HepG2 (cell line): Measurements from ENCODE around the gene CNTF. TPM values are rescaled to one million over a fixed set of nuclear protein-coding genes. Genes with fewer than 3 reads are reported as not detected.

Experiments used
- ATAC-seq: fragments of 200-7000 bp; cut with Tn5 transposase; 3 replicates; pipeline ENCODE4 v1.9.1; 2020; ENCODE audit warnings: mild to moderate bottlenecking, moderate library complexity
- BruUV-seq: library from RNA; stranded (reverse); fragments of 400-500 nt; replicated peaks from 2 replicates; lab custom pipeline; 2021; lab: Mats Ljungman, UMichigan
- CTCF ChIA-PET: fragments of 300-600 bp; formaldehyde crosslinking; extraction: SDS; loops from one replicate; lab custom pipeline; 2021; ENCODE audit warnings: low total read pairs, inconsistent platforms, low intra/inter-chr PET ratio; lab: Yijun Ruan, JAX
- POLR2A ChIA-PET: fragments of 350-600 bp; sonication (Branson Sonifier 250); formaldehyde crosslinking; loops from one replicate; lab custom pipeline; 2020; ENCODE audit warnings: antibody characterized with exemption, inconsistent platforms; lab: Yijun Ruan, JAX
- DNase-seq: peaks from one replicate; pipeline ENCODE4 v3.0.0-alpha.2; 2015; ENCODE audit warnings: low spot score
- FAIRE-seq: peaks from 3 replicates; lab custom pipeline; 2011; peaks lifted over from hg19 to GRCh38; lab: Jason Lieb, UNC
- H2AFZ ChIP-seq: one replicate; pipeline ENCODE4 v1.6.1; 2011; ENCODE audit warnings: low read length, inconsistent platforms
- H3K27ac ChIP-seq: fragments of 300-600 bp; 3 replicates; pipeline ENCODE4 v1.8.0; 2011; ENCODE audit warnings: mixed run types, mild to moderate bottlenecking, mixed read lengths, low read length, inconsistent platforms; ENCODE audit not compliant: insufficient read depth; ENCODE audit errors: extremely low read length
- H3K27me3 ChIP-seq, 2 experiments: fragments of 200-600 bp in 1 of 2; 2 replicates in 1 of 2; 3 replicates in 1 of 2; pipeline versions ENCODE4 v1.6.0 to v1.8.0; 2011; ENCODE audit warnings: low read length in 2 of 2, mild to moderate bottlenecking in 2 of 2, moderate library complexity in 2 of 2, inconsistent platforms in 1 of 2; ENCODE audit not compliant: insufficient read depth in 2 of 2, control insufficient read depth in 1 of 2
- H3K36me3 ChIP-seq, 2 experiments: fragments of 200-600 bp in 1 of 2; replicated peaks in 1 of 2; 2 replicates in 1 of 2; 3 replicates in 1 of 2; pipeline versions ENCODE4 v1.5.1 to v1.8.0; 2011; ENCODE audit warnings: low read length in 2 of 2, inconsistent platforms in 1 of 2; ENCODE audit not compliant: insufficient read depth in 2 of 2, control insufficient read depth in 1 of 2
- H3K4me1 ChIP-seq: 2 replicates; pipeline ENCODE4 v1.5.1; 2012; ENCODE audit warnings: low read length, inconsistent platforms; ENCODE audit not compliant: insufficient read depth
- H3K4me2 ChIP-seq: 2 replicates; pipeline ENCODE4 v1.6.0; 2011; ENCODE audit warnings: low read depth, low read length, inconsistent platforms
- H3K4me3 ChIP-seq, 3 experiments: fragments of 200-600 bp in 1 of 3; sonication (generic), shearing (Covaris generic) in 1 of 3; replicated peaks in 1 of 3; 2 replicates each; pipeline ENCODE4 v1.5.1; 2011 to 2016; ENCODE audit warnings: low read length in 3 of 3, inconsistent platforms in 2 of 3, low read depth in 2 of 3, mild to moderate bottlenecking in 2 of 3, control low read depth in 1 of 3, mixed read lengths in 1 of 3; ENCODE audit not compliant: insufficient read depth in 1 of 3
- H3K79me2 ChIP-seq: one replicate; pipeline ENCODE4 v1.6.1; 2011; ENCODE audit warnings: low read length, inconsistent platforms; ENCODE audit not compliant: insufficient read depth
- H3K9ac ChIP-seq: 2 replicates; pipeline ENCODE4 v1.6.0; 2011; ENCODE audit warnings: mild to moderate bottlenecking, low read depth, low read length, inconsistent platforms; ENCODE audit not compliant: insufficient read depth
- H3K9me3 ChIP-seq: 2 replicates; pipeline ENCODE4 v1.5.1; 2012; ENCODE audit warnings: mild to moderate bottlenecking, low read length
- H4K20me1 ChIP-seq: 2 replicates; pipeline ENCODE4 v1.6.0; 2011; ENCODE audit warnings: inconsistent platforms, mild to moderate bottlenecking, low read length, moderate library complexity; ENCODE audit not compliant: insufficient read depth
- HMGXB4 ChIP-seq, 2 experiments: sonication (generic) in 1 of 2; formaldehyde crosslinking in 1 of 2; IDR thresholded peaks; 2 replicates each; pipeline versions ENCODE4 v1.4.0 to v1.6.1; 2018 to 2020; ENCODE audit warnings: missing genetic modification reagents in 2 of 2, borderline replicate concordance in 1 of 2, low read depth in 1 of 2, mild to moderate bottlenecking in 1 of 2, missing biosample characterization in 1 of 2
- HOMEZ ChIP-seq: IDR thresholded peaks from 2 replicates; pipeline ENCODE4 v1.6.1; 2016; ENCODE audit warnings: low read depth
- KMT2B ChIP-seq: IDR thresholded peaks from 2 replicates; pipeline ENCODE4 v1.6.1; 2016; ENCODE audit warnings: missing genetic modification reagents, missing compliant biosample characterization
- MTF2 ChIP-seq: sonication (generic); formaldehyde crosslinking; IDR thresholded peaks from 2 replicates; pipeline ENCODE4 v1.5.0; 2020; ENCODE audit warnings: missing genetic modification reagents, borderline replicate concordance
- MXI1 ChIP-seq: IDR thresholded peaks from 3 replicates; pipeline ENCODE4 v1.6.1; 2012; ENCODE audit warnings: low read depth, low read length, inconsistent platforms, borderline replicate concordance
- PRDM15 ChIP-seq: sonication (generic); formaldehyde crosslinking; IDR thresholded peaks from 2 replicates; pipeline ENCODE4 v1.4.0; 2020; ENCODE audit warnings: missing genetic modification reagents
- SIN3A ChIP-seq: IDR thresholded peaks from 2 replicates; pipeline ENCODE4 v1.6.1; 2011; ENCODE audit warnings: low read depth, mild to moderate bottlenecking, control low read depth, low read length, borderline replicate concordance
- ZIK1 ChIP-seq: sonication (generic); formaldehyde crosslinking; IDR thresholded peaks from 2 replicates; pipeline ENCODE4 v1.5.0; 2020; ENCODE audit warnings: mild to moderate bottlenecking, low read depth, missing genetic modification reagents, borderline replicate concordance
- ZNF18 ChIP-seq: sonication (generic); formaldehyde crosslinking; IDR thresholded peaks from 2 replicates; pipeline ENCODE4 v1.8.0; 2022; ENCODE audit warnings: mild to moderate bottlenecking, missing genetic modification reagents; ENCODE audit not compliant: insufficient replicate concordance
- ZNF572 ChIP-seq: sonication (generic); formaldehyde crosslinking; IDR thresholded peaks from 2 replicates; pipeline ENCODE4 v1.5.1; 2020; ENCODE audit warnings: mild to moderate bottlenecking, missing genetic modification reagents
- ZNF772 ChIP-seq: sonication (generic); formaldehyde crosslinking; IDR thresholded peaks from 2 replicates; pipeline ENCODE4 v1.5.0; 2020; ENCODE audit warnings: mild to moderate bottlenecking, missing genetic modification reagents
- WGBS: methylation state at CpG from one replicate; pipeline ENCODE4 v1.1.6; 2017; ENCODE audit warnings: low lambda C conversion rate; 5-methylcytosine and 5-hydroxymethylcytosine counted together
- in situ Hi-C: cut with HindIII; loops from 2 replicates; pipeline ENCODE4 v1.10.0; 2017; ENCODE audit warnings: low pct_unique_long_range_greater_than_20kb; ENCODE audit not compliant: extremely low pct_ligation_motif_present
- intact Hi-C: fragments of 100-400 bp; cut with micrococcal nuclease; formaldehyde crosslinking; loops from one replicate; pipeline ENCODE4 v1.10.0; 2022; ENCODE audit not compliant: unreplicated experiment
- polyA plus RNA-seq, 8 experiments: library from polyadenylated mRNA; depleted of rRNA in 3 of 8; stranded (reverse) in 7 of 8; unstranded in 1 of 8; fragments of >200 nt; fragmentation: Illumina TruSeq in 4 of 8; extraction: Trizol in 4 of 8; gene quantifications; 2 replicates each; pipeline versions ENCODE4 v1.2.1 to v1.2.3, GENCODE V29; 2011 to 2016; ENCODE audit warnings: low read depth in 4 of 8, missing spikeins in 1 of 8, mixed read lengths in 1 of 8; ENCODE audit not compliant: insufficient read depth in 1 of 8
- total RNA-seq, 5 experiments: library from RNA; depleted of rRNA; stranded (reverse); fragments of >200 nt; fragmentation: Illumina TruSeq; extraction: Trizol; gene quantifications; 2 replicates each; pipeline ENCODE4 v1.2.3, GENCODE V29; 2016; ENCODE audit warnings: low read depth in 1 of 5
- TF ChIP-seq, protein P1 (sequence below): IDR thresholded peaks from 2 replicates; pipeline ENCODE4 v1.6.1; 2012; ENCODE audit warnings: low read length, improper control_type of control experiment

CNTF gene
- total and polyA plus RNA-seq, 2 of the 13 experiments (the other 11 are each of a cell fraction or from before 2014, with no cell fraction given): 0.51 to 2.3 TPM

- DNase-seq (no peak), FAIRE-seq (no peak), ATAC-seq (no peak)
- no peak overlapping the region for H3K4me2 ChIP-seq
- BruUV-seq: no TSS peak
- peaks cover 12% of the 10 kb centered on the region; the same call in 1 of the 2 replicates for H4K20me1 ChIP-seq
- peaks cover 0 to 18% of the 10 kb centered on the region in 2 experiments; a peak in 2 of 5 replicates for H3K36me3 ChIP-seq
- H3K27ac ChIP-seq: no peak overlapping the region
- H3K4me1 ChIP-seq: peaks cover 37% of the 10 kb centered on the region
- no peak overlapping the region for H2AFZ ChIP-seq
- whole genome bisulfite sequencing: 99% methylated on average over 2 of the region's 2 CpGs
- in situ Hi-C loops (no loop called here), intact Hi-C loops (no loop called here)
- peaks cover 94% of the 10 kb centered on the region for H3K79me2 ChIP-seq
- no peak overlapping the region for H3K4me3 ChIP-seq
- CTCF ChIA-PET: no interaction called here
- H3K9me3 ChIP-seq: no peaks in the 10 kb centered on the region
- no peaks in the 10 kb centered on the region for H3K27me3 ChIP-seq
- no peak overlapping the region for H3K9ac ChIP-seq
- POLR2A ChIA-PET: no interaction called here
- no peak for TF ChIP-seq PRDM15 (CRISPR knock-in tag)
- no peak for TF ChIP-seq HMGXB4 (CRISPR knock-in tag; IDR thresholded peaks at IDR 0.05; ENCODE audit: borderline replicate concordance in 1 of 2, low read depth in 1 of 2)
- no peak for TF ChIP-seq ZIK1 (CRISPR knock-in tag)
- TF ChIP-seq, protein P1, sequence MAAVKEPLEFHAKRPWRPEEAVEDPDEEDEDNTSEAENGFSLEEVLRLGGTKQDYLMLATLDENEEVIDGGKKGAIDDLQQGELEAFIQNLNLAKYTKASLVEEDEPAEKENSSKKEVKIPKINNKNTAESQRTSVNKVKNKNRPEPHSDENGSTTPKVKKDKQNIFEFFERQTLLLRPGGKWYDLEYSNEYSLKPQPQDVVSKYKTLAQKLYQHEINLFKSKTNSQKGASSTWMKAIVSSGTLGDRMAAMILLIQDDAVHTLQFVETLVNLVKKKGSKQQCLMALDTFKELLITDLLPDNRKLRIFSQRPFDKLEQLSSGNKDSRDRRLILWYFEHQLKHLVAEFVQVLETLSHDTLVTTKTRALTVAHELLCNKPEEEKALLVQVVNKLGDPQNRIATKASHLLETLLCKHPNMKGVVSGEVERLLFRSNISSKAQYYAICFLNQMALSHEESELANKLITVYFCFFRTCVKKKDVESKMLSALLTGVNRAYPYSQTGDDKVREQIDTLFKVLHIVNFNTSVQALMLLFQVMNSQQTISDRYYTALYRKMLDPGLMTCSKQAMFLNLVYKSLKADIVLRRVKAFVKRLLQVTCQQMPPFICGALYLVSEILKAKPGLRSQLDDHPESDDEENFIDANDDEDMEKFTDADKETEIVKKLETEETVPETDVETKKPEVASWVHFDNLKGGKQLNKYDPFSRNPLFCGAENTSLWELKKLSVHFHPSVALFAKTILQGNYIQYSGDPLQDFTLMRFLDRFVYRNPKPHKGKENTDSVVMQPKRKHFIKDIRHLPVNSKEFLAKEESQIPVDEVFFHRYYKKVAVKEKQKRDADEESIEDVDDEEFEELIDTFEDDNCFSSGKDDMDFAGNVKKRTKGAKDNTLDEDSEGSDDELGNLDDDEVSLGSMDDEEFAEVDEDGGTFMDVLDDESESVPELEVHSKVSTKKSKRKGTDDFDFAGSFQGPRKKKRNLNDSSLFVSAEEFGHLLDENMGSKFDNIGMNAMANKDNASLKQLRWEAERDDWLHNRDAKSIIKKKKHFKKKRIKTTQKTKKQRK: no peak
- no peak for TF ChIP-seq MTF2 (CRISPR knock-in tag)
- TF ChIP-seq ZNF772 (CRISPR knock-in tag): no peak
- TF ChIP-seq HOMEZ (CRISPR knock-in tag): no peak
- no peak for TF ChIP-seq ZNF572 (CRISPR knock-in tag)
- no peak for TF ChIP-seq KMT2B (CRISPR knock-in tag)
- TF ChIP-seq MXI1: no peak
- no peak for TF ChIP-seq SIN3A
- no peak for TF ChIP-seq ZNF18 (CRISPR knock-in tag)
Measured at GRCh38 chr11:58600510-58600909, 22.0 kb upstream of the CNTF start.
